Motor neuron (in vitro differentiated cells): ENCODE data around the gene FPR2. TPM values are rescaled to one million over a fixed set of nuclear protein-coding genes. Genes with fewer than 3 reads are reported as not detected.
A peak's percentile ranks its signal among the peaks of the same experiment; 100 is the strongest.
"Not testable (repeated sequence)": the region's sequence is repeated elsewhere in the genome, so short reads cannot be mapped to it uniquely, and the experiment has no call there.

Experiments
- ATAC-seq, 8 experiments: fragments of 200-7000 bp; cut with Tn5 transposase; replicated peaks in 6 of 8; 2 replicates each; pipeline ENCODE4 v1.8.0; 2021; ENCODE audit warnings: mild to moderate bottlenecking in 8 of 8, moderate library complexity in 8 of 8
- H3K27ac ChIP-seq, 2 donors: fragments of 250-450 bp; sonication (Bioruptor Pico); 2 replicates each; pipeline ENCODE4 v1.9.0; 2021; ENCODE audit warnings: antibody characterized with exemption in 2 of 2, mild to moderate bottlenecking in 2 of 2, moderate library complexity in 1 of 2
- H3K4me1 ChIP-seq, 2 donors: fragments of 250-450 bp; sonication (Bioruptor Pico); replicated peaks in 1 of 2; 2 replicates each; pipeline ENCODE4 v1.6.1; 2021; ENCODE audit warnings: antibody characterized with exemption in 2 of 2, mild to moderate bottlenecking in 2 of 2, moderate library complexity in 1 of 2
- H3K4me3 ChIP-seq, 5 donors: fragments of 250-450 bp; sonication (Bioruptor Pico); 2 replicates each; pipeline ENCODE4 v1.9.0; 2021; ENCODE audit warnings: antibody characterized with exemption in 5 of 5, mild to moderate bottlenecking in 5 of 5, moderate library complexity in 4 of 5
- WGBS, 10 experiments: fragments of 450-650 bp; shearing (Covaris generic); methylation state at CpG; one replicate each; pipeline ENCODE4 v1.0.0; 2022; 5-methylcytosine and 5-hydroxymethylcytosine counted together
- in situ Hi-C, 9 experiments: fragments of 400-800 bp; cut with MboI; loops; one replicate each; pipeline ENCODE4 v1.15.0; 2021; ENCODE audit warnings: low sequenced_read_pairs in 9 of 9, low pct_unique_long_range_greater_than_20kb in 2 of 9; ENCODE audit not compliant: unreplicated experiment in 9 of 9
- total RNA-seq, 8 experiments: library from RNA; unstranded; fragments of 300-600 nt; gene quantifications; 2 replicates each; pipeline versions ENCODE4 v1.2.3 to v1.2.4, GENCODE V29; 2022

The FPR2 gene
- total RNA-seq, 8 experiments from 2014 or later, result 0.15 to 0.33 (median 0.21) TPM; not detected in 5

DNA sequence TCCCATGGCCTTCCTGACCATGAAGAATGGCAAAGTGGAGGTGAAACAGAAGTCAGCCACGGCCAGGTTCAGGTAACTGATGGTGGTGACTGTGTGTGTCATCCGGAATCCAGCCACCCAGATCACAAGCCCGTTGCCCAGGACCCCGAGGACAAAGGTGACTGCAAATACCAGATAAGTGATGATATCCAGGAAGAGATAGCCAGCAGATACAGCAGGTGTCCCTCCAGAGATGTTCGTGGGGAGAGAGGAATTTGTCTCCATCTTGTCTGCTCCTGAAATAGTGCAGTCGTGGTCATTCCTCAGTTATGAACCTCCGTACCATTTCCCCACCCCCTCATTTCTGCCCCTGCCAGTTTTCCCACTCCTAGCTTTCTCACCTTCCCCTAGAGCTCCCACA is 14.2 kb upstream of the FPR2 start:
- Histone ChIP-seq H3K4me1 (no peaks in the 10 kb centered on the region), H3K4me3 (no peak overlapping the region), H3K27ac (no peak overlapping the region)
- ATAC-seq, result no peak
- WGBS, 10 experiments, result 17 to 83% (median 67%) methylated on average over 1 to 3 of the region's 7 CpGs; no CpG with 5 or more reads in 5 of the 10 experiments
- in situ Hi-C loops, result no loop called here

- no peak for ATAC-seq
- no peak overlapping the region for H3K4me3 ChIP-seq
- H3K4me1 ChIP-seq, result no peaks in the 10 kb centered on the region
- no peak overlapping the region for H3K27ac ChIP-seq
- WGBS, 10 experiments, result 20 to 69% (median 47%) methylated on average over 1 to 4 of the region's 4 CpGs; no CpG with 5 or more reads in 2 of the 10 experiments
- in situ Hi-C loops, result no loop called here
Observed at GRCh38 chr19:51749979-51750378, 11.0 kb upstream of the FPR2 start.

DNA sequence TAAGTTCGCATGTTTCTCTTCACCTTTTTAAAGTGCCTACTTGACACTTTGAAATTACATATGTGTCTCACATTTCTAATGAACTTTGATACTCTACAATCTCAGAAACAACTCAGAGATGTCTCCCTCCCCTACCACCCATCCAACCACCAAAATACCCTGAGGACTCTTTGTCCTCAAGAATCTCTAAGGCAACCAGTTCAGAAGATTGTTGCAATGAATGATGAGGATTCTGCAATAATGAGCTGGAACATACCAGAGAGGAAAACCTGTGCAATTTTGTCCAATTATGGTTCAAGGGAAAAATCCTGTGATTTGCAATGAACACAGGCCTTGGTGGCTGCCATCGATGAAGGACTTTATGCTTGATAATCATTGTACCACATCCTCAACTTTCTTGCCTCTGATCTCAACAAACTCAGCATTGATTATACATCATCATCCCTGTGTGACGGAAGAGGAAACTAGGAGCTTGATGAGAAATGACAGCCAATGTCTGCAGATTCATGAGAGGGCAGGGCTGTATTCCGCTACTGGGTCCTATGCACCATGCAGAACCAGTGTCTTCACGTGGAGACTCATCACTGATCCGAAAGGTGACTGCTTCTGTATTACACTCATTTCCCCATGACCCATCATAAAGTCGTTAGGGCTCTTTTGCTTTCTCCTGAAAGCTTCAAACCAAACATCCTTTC is 10.4 kb upstream of the FPR2 start:
- no peak for ATAC-seq
- no peaks in the 10 kb centered on the region for H3K4me1 ChIP-seq
- in situ Hi-C loops, result no loop called here
- H3K27ac ChIP-seq, result no peak overlapping the region
- H3K4me3 ChIP-seq, result no peak overlapping the region
- 39 to 79% (median 57%) methylated on average over 1 to 5 of the region's 7 CpGs; no CpG with 5 or more reads in 1 of the 10 experiments for WGBS, 10 experiments

GRCh38 chr19:51751655-51752054 is 9.3 kb upstream of the FPR2 start, which contains the start of gene FPR1:
Gene FPR1, minus strand, starts transcription at chr19:51751878. Its CDS starts 4,884 bp downstream, at chr19:51746994.
- ATAC-seq, result no peak
- Histone ChIP-seq H3K4me1 (no peaks in the 10 kb centered on the region), H3K4me3 (no peak within 1 kb of the TSS), H3K27ac (no peak within 1 kb of the TSS)
- in situ Hi-C loops, result no loop called here
- 38 to 86% (median 71%) methylated on average over 1 to 2 of the region's 2 CpGs; no CpG with 5 or more reads in 5 of the 10 experiments for WGBS, 10 experiments

- 10 to 100% (median 72%) methylated on average over 1 to 5 of the region's 6 CpGs; no CpG with 5 or more reads in 2 of the 10 experiments for WGBS, 10 experiments
- in situ Hi-C loops, result no loop called here
- peak in 1 of 8 experiments; percentile 80 for ATAC-seq
- Histone ChIP-seq H3K27ac (no peak overlapping the region), H3K4me3 (no peak overlapping the region), H3K4me1 (no peaks in the 10 kb centered on the region)
Observed at GRCh38 chr19:51754109-51754508, 6.9 kb upstream of the FPR2 start.

GRCh38 chr19:51754770-51755169 is 6.2 kb upstream of the FPR2 start:
- Histone ChIP-seq H3K4me3 (no peak overlapping the region), H3K4me1 (no peaks in the 10 kb centered on the region), H3K27ac (no peak overlapping the region)
- WGBS, 10 experiments, result 16 to 100% (median 68%) methylated on average over 1 to 4 of the region's 4 CpGs
- no peak for ATAC-seq
- in situ Hi-C loops, result no loop called here

DNA sequence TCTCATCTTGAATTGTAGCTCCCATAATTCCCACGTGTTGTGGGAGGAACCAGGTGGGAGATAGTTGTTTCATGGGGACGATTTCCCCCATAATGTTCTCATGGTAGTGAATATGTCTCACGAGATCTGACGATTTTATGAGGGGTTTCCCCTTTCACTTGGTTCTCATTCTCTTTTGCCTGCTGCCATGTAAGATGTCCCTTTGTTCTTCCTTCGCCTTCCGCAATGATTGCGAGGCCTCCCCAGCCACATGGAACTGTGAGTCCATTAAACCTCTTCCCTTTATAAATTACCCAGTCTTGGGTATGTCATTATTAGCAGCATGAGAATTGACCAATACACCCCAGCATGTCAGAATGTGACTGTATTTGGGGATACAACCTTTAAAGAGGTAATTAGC is 5.4 kb upstream of the FPR2 start:
- WGBS, 10 experiments, result 38 to 100% (median 78%) methylated on average over 2 to 7 of the region's 7 CpGs; no CpG with 5 or more reads in 2 of the 10 experiments
- in situ Hi-C loops, result no loop called here
- no peak overlapping the region for H3K4me3 ChIP-seq
- no peak for ATAC-seq
- no peaks in the 10 kb centered on the region for H3K4me1 ChIP-seq
- H3K27ac ChIP-seq, result no peak overlapping the region

GRCh38 chr19:51761696-51762095 is 716 bp downstream of the FPR2 start:
- ATAC-seq, result no peak
- Histone ChIP-seq H3K4me3 (no peak overlapping the region), H3K4me1 (no peaks in the 10 kb centered on the region), H3K27ac (no peak overlapping the region)
- WGBS, 10 experiments, result 44 to 100% (median 85%) methylated on average over 1 to 7 of the region's 7 CpGs; no CpG with 5 or more reads in 1 of the 10 experiments
- in situ Hi-C loops, result no loop called here

DNA sequence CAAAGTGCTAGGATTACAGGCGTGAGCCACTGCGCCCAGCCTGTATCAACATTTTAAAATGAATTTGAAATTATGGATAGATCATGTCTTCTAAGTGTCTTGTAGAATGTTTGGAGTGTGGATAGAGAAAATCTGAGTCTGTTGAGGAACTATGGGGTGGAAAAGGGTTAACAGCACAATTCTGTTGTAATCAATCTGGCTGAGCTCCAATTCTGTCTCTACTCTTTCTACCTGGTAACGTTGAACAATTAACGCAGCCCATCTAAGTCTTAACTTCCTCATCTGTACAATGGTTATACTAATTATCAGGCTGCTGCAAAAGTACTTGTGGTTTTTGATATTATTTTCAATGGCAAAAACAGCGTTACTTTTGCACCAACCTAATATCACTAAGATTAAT is 4.1 kb downstream of the FPR2 start:
- in situ Hi-C loops, result no loop called here
- H3K4me3 ChIP-seq, result no peak overlapping the region
- no peaks in the 10 kb centered on the region for H3K4me1 ChIP-seq
- no peak overlapping the region for H3K27ac ChIP-seq
- WGBS, 10 experiments, result 8 to 90% (median 65%) methylated on average over 1 to 5 of the region's 5 CpGs
- no peak for ATAC-seq

DNA sequence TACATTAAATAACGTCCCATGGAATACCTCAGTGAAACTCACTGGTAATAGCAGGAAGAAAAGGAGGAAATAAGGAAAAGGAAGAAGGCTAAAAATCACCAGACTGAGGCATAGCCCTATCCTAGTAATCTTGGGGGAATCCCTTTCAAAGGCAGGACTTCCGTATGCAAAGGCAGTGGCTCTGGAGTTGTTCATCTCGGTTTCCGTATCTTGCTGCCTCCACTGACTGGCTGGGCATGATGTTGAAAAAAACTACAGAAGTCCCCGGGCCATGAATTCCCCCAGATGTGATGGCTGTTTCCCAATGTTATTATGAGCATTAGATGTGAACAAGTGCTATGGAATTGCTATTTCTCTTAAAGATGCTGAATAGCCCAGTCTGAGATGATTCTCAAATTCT is 5.5 kb downstream of the FPR2 start:
- in situ Hi-C loops, result no loop called here
- 32 to 80% (median 59%) methylated on average over 1 to 5 of the region's 5 CpGs; no CpG with 5 or more reads in 4 of the 10 experiments for WGBS, 10 experiments
- Histone ChIP-seq H3K4me1 (no peaks in the 10 kb centered on the region), H3K27ac (no peak overlapping the region), H3K4me3 (no peak overlapping the region)
- no peak for ATAC-seq

DNA sequence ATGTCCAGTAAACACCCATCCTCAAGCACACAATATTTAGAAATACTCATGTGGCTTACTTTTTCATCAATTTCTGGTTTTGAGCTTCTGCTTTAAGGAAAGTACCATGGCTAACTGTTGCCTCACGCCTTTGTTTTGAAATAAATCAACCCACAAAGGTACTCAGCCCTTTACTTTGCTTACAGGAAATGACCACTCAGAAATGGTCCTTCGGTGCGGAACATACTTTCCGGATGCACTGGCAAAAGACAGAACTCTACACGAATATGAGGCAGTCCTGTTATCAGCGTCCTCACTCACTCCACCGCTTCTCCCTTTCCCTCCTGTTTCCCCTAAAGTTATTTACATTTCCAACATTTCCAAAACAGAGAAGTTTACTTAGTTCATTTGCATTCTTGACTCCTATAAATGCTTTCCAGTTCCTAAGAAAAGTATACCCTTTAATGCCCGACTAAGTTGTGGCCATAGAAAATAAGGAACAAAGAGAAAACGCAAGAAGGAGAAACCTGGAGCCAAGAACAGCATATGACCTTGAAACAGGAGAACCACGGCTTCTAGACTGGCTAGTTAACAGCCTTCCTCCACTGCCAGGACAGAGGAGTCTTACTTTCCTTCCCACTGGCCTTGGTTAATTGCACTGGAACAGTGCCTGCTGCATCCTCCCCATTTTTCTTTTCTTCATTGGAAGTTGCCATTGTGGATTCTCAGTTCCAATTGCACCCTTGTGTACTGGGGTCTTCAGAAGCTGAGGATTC is 10.6 kb downstream of the FPR2 start:
- in situ Hi-C loops, result loop anchor here in 1 of 9 experiments (10.0 kb wide), 1 partner anchor 47 kb away; the partner anchor contains the start of gene HAS1
- no peak overlapping the region for H3K4me3 ChIP-seq
- WGBS, 10 experiments, result 34 to 71% (median 59%) methylated on average over 3 to 10 of the region's 10 CpGs; no CpG with 5 or more reads in 1 of the 10 experiments
- no peaks in the 10 kb centered on the region for H3K4me1 ChIP-seq
- no peak overlapping the region for H3K27ac ChIP-seq
- ATAC-seq, result no peak

- Histone ChIP-seq H3K4me1 (no peaks in the 10 kb centered on the region), H3K27ac (no peak overlapping the region), H3K4me3 (no peak overlapping the region)
- ATAC-seq, result no peak
- in situ Hi-C loops, result loop anchor here in 1 of 9 experiments (10.0 kb wide), 1 partner anchor 48 kb away; the partner anchor contains the start of gene HAS1
- 0 to 82% (median 43%) methylated on average over 1 to 4 of the region's 6 CpGs; no CpG with 5 or more reads in 4 of the 10 experiments for WGBS, 10 experiments
Observed at GRCh38 chr19:51772977-51773376, 12.0 kb downstream of the FPR2 start.

DNA sequence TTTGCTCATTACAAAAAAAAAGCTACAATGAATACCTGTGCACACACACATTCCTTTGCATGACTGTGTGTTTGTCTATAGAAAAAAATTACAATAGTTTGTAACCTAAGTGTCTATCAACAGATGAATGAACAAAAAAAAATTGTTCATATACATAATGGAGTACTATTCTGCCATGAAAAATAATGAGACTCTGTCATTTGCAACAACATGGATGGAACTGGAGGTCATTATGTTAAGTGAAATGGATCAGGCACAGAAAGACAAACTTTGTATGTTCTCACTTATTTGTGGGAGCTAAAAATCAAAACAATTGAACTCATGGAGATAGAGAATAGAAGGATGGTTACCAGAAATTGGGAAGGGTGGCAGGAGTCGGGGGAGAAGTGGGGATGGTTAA is 15.6 kb downstream of the FPR2 start:
- not testable (repeated sequence) for H3K27ac ChIP-seq, H3K4me1 ChIP-seq, H3K4me3 ChIP-seq, ATAC-seq
- WGBS, 10 experiments, result 60 to 100% (median 100%) methylated on average over 1 of the region's 1 CpG; no CpG with 5 or more reads in 3 of the 10 experiments
- in situ Hi-C loops, result loop anchor here in 3 of 9 experiments (10.0 to 25.0 kb wide), 2 partner anchors 52 to 314 kb away; partner anchors contain the start of genes SIGLEC8 (in 2 of the 3) and HAS1 (in 1 of the 3)
